ENCODE results near the gene RNU5B-1.
"Not testable (repeated sequence)": the region's sequence is repeated elsewhere in the genome, so short reads cannot be mapped to it uniquely, and the experiment has no call there.

Gene RNU5B-1

GRCh38 chr15:65346856-65347598, 42.5 kb downstream of the RNU5B-1 start:
- DNase-seq: no peak

GRCh38 chr15:65347756-65348155, 43.3 kb downstream of the RNU5B-1 start:
- DNase-seq: not testable (repeated sequence)

- DNase-seq: no peak
Observed at GRCh38 chr15:65349338-65349737, 44.9 kb downstream of the RNU5B-1 start.

GRCh38 chr15:65351972-65352371, 47.5 kb downstream of the RNU5B-1 start:
- not testable (repeated sequence) for DNase-seq
